ENCODE measurements around the gene SPTLC2. TPM values are rescaled to one million over a fixed set of nuclear protein-coding genes. Genes with fewer than 3 reads are reported as not detected.
A peak's percentile ranks its signal among the peaks of the same experiment; 100 is the strongest.

Gene SPTLC2
- total RNA-seq, 1 donor from 2014 or later: 40.9 TPM

DNA sequence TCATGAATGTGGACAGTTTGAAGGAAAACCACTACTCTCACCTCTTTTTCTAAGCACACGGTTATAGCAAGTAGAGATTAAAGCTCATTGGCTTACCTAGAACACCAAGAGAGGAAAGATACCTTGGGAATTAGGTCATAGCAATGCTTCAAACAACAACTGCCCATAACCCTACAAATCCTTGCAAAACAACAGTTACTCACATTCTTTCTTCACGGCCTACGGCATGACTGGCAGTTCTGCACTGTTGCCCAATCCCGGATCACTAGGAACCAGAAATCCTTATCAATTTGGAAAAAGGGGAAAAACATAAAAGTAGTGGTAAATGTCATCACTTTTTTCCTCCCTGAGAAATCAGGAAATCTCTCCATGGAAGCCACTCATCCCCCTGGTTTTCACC is 108.2 kb downstream of the SPTLC2 start:
- Mint-ChIP-seq H3K4me3 (no peak overlapping the region), H3K27me3 (no peaks in the 10 kb centered on the region), H3K36me3 (peaks cover 10% of the 10 kb centered on the region), H3K4me1 (ENCODE audit: unreplicated experiment) (no peaks in the 10 kb centered on the region), H3K27ac (peak overlapping the region; percentile 48), H3K9me3 (peaks cover 1% of the 10 kb centered on the region)
- no peak for DNase-seq (ENCODE audit: extremely low spot score, unreplicated experiment)
- TF ChIP-seq, protein P1, sequence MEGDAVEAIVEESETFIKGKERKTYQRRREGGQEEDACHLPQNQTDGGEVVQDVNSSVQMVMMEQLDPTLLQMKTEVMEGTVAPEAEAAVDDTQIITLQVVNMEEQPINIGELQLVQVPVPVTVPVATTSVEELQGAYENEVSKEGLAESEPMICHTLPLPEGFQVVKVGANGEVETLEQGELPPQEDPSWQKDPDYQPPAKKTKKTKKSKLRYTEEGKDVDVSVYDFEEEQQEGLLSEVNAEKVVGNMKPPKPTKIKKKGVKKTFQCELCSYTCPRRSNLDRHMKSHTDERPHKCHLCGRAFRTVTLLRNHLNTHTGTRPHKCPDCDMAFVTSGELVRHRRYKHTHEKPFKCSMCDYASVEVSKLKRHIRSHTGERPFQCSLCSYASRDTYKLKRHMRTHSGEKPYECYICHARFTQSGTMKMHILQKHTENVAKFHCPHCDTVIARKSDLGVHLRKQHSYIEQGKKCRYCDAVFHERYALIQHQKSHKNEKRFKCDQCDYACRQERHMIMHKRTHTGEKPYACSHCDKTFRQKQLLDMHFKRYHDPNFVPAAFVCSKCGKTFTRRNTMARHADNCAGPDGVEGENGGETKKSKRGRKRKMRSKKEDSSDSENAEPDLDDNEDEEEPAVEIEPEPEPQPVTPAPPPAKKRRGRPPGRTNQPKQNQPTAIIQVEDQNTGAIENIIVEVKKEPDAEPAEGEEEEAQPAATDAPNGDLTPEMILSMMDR (conservative IDR thresholded peaks at IDR 0.05): no peak

GRCh38 chr14:77507762-77508161 is 108.7 kb downstream of the SPTLC2 start:
- Mint-ChIP-seq H3K4me3 (no peak overlapping the region), H3K36me3 (peaks cover 13% of the 10 kb centered on the region), H3K4me1 (ENCODE audit: unreplicated experiment) (no peaks in the 10 kb centered on the region), H3K9me3 (peaks cover 4% of the 10 kb centered on the region), H3K27ac (peak overlapping the region; percentile 48), H3K27me3 (no peaks in the 10 kb centered on the region)
- TF ChIP-seq, protein P1 (conservative IDR thresholded peaks at IDR 0.05): no peak
- no peak for DNase-seq (ENCODE audit: extremely low spot score, unreplicated experiment)

DNA sequence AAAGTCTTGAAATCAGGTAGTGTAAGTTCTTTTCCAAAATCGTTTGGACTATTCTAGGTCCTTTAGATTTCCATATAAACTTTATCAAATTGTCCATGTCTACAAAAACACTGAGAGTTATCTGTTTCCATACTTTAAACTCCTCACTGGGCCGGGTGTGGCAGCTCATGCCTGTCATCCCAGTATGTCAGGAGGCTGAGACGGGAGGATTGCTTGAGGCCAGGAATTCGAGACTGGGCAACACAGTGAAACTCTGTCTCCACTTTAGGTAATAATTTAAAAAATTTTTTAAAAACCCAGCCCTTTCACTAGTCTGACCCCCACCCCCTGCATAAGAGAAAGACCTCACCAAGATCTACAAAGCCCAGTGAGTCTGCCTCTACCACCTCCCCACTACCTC is 111.4 kb downstream of the SPTLC2 start:
- DNase-seq (ENCODE audit: extremely low spot score, unreplicated experiment): no peak
- Mint-ChIP-seq H3K4me1 (ENCODE audit: unreplicated experiment) (no peaks in the 10 kb centered on the region), H3K27me3 (peaks cover 10% of the 10 kb centered on the region), H3K36me3 (peaks cover 4% of the 10 kb centered on the region), H3K27ac (no peak overlapping the region), H3K9me3 (peaks cover 4% of the 10 kb centered on the region), H3K4me3 (no peak overlapping the region)
- TF ChIP-seq, protein P1 (conservative IDR thresholded peaks at IDR 0.05): no peak

DNA sequence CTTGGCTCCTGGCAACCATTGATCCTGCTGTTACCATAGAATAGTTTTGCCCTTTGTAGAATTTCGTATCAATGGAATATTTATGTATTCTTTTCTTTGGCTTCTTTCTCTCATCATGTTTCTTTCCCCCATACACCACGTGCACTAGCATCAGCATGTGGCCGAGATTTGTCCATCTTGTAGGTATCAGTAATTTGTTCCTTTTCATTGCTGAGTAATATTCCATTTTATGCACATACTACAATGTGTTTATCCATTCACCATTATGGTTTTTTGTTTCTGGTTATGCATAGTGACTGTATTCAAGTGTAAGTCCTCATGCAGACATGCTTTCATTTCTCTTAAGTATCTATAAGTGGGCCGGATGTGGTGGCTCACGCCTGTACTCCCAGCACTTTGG is 113.3 kb downstream of the SPTLC2 start:
- Mint-ChIP-seq H3K27ac (no peak overlapping the region), H3K4me1 (ENCODE audit: unreplicated experiment) (no peaks in the 10 kb centered on the region), H3K4me3 (no peak overlapping the region), H3K9me3 (peaks cover 4% of the 10 kb centered on the region), H3K36me3 (peaks cover 4% of the 10 kb centered on the region), H3K27me3 (peaks cover 20% of the 10 kb centered on the region)
- TF ChIP-seq, protein P1 (conservative IDR thresholded peaks at IDR 0.05): no peak
- no peak for DNase-seq (ENCODE audit: extremely low spot score, unreplicated experiment)

- H3K27ac Mint-ChIP-seq: no peak overlapping the region
- no peak overlapping the region for H3K4me3 Mint-ChIP-seq
- DNase-seq (ENCODE audit: extremely low spot score, unreplicated experiment): no peak
- peaks cover 4% of the 10 kb centered on the region for H3K9me3 Mint-ChIP-seq
- H3K36me3 Mint-ChIP-seq: peaks cover 4% of the 10 kb centered on the region
- no peaks in the 10 kb centered on the region for H3K4me1 Mint-ChIP-seq (ENCODE audit: unreplicated experiment)
- peaks cover 29% of the 10 kb centered on the region for H3K27me3 Mint-ChIP-seq
- TF ChIP-seq, protein P1 (conservative IDR thresholded peaks at IDR 0.05): no peak
These were observed 114.2 kb downstream of the SPTLC2 start for GRCh38 chr14:77502109-77502782.
